ENCODE measurements around the gene S100A10.

S100A10 gene

GRCh38 chr1:151998611-151999362, 5.1 kb upstream of the S100A10 start:
- ATAC-seq, result no peak
- H3K36me3 Mint-ChIP-seq, result no peaks in the 10 kb centered on the region
- H3K27me3 Mint-ChIP-seq, result peaks cover 20% of the 10 kb centered on the region
- H3K4me3 Mint-ChIP-seq, result no peak overlapping the region
- peaks cover 12% of the 10 kb centered on the region for H3K4me1 Mint-ChIP-seq
- no peaks in the 10 kb centered on the region for H3K9me3 Mint-ChIP-seq
- H3K27ac Mint-ChIP-seq, result no peak overlapping the region

- ATAC-seq, result no peak
- Mint-ChIP-seq H3K27ac (no peak overlapping the region), H3K27me3 (peaks cover 9% of the 10 kb centered on the region), H3K4me1 (peaks cover 23% of the 10 kb centered on the region), H3K9me3 (no peaks in the 10 kb centered on the region), H3K4me3 (no peak overlapping the region), H3K36me3 (no peaks in the 10 kb centered on the region)
These were observed 3.6 kb upstream of the S100A10 start for GRCh38 chr1:151997284-151997570.

GRCh38 chr1:151995774-151996173, 2.1 kb upstream of the S100A10 start:
- no peaks in the 10 kb centered on the region for H3K36me3 Mint-ChIP-seq
- no peaks in the 10 kb centered on the region for H3K9me3 Mint-ChIP-seq
- H3K4me1 Mint-ChIP-seq, result peaks cover 27% of the 10 kb centered on the region
- ATAC-seq, result no peak
- peaks cover 5% of the 10 kb centered on the region for H3K27me3 Mint-ChIP-seq
- no peak overlapping the region for H3K27ac Mint-ChIP-seq
- H3K4me3 Mint-ChIP-seq, result no peak overlapping the region

- Mint-ChIP-seq H3K36me3 (no peaks in the 10 kb centered on the region), H3K27me3 (no peaks in the 10 kb centered on the region), H3K9me3 (no peaks in the 10 kb centered on the region), H3K4me1 (peaks cover 24% of the 10 kb centered on the region), H3K4me3 (peak overlapping the region; percentile 59), H3K27ac (peak overlapping the region; percentile 48)
- no peak for ATAC-seq
These were observed 1.3 kb upstream of the S100A10 start for GRCh38 chr1:151994956-151995355.

GRCh38 chr1:151993084-151993733, 450 bp downstream of the S100A10 start:
- Mint-ChIP-seq H3K4me1 (peaks cover 24% of the 10 kb centered on the region), H3K27ac (peak overlapping the region; percentile 91), H3K9me3 (no peaks in the 10 kb centered on the region), H3K36me3 (no peaks in the 10 kb centered on the region), H3K4me3 (peak overlapping the region; percentile 98), H3K27me3 (no peaks in the 10 kb centered on the region)
- peak; percentile 70 for ATAC-seq

GRCh38 chr1:151992303-151993083, 1.2 kb downstream of the S100A10 start:
- Mint-ChIP-seq H3K4me1 (peaks cover 24% of the 10 kb centered on the region), H3K27ac (peak overlapping the region; percentile 91), H3K27me3 (no peaks in the 10 kb centered on the region), H3K36me3 (no peaks in the 10 kb centered on the region), H3K4me3 (peak overlapping the region; percentile 98), H3K9me3 (no peaks in the 10 kb centered on the region)
- ATAC-seq, result no peak

- Mint-ChIP-seq H3K27ac (no peak overlapping the region), H3K27me3 (no peaks in the 10 kb centered on the region), H3K4me3 (no peak overlapping the region), H3K4me1 (peaks cover 24% of the 10 kb centered on the region), H3K9me3 (no peaks in the 10 kb centered on the region), H3K36me3 (no peaks in the 10 kb centered on the region)
- no peak for ATAC-seq
These were observed 1.9 kb downstream of the S100A10 start for GRCh38 chr1:151991663-151992302.

- H3K27me3 Mint-ChIP-seq, result no peaks in the 10 kb centered on the region
- H3K9me3 Mint-ChIP-seq, result no peaks in the 10 kb centered on the region
- no peak overlapping the region for H3K4me3 Mint-ChIP-seq
- no peak for ATAC-seq
- peaks cover 24% of the 10 kb centered on the region for H3K4me1 Mint-ChIP-seq
- H3K27ac Mint-ChIP-seq, result no peak overlapping the region
- no peaks in the 10 kb centered on the region for H3K36me3 Mint-ChIP-seq
These were observed 2.8 kb downstream of the S100A10 start for GRCh38 chr1:151990856-151991198.

GRCh38 chr1:151990058-151990855, 3.4 kb downstream of the S100A10 start:
- H3K4me3 Mint-ChIP-seq, result no peak overlapping the region
- peaks cover 22% of the 10 kb centered on the region for H3K4me1 Mint-ChIP-seq
- H3K9me3 Mint-ChIP-seq, result no peaks in the 10 kb centered on the region
- ATAC-seq, result no peak
- H3K36me3 Mint-ChIP-seq, result no peaks in the 10 kb centered on the region
- H3K27me3 Mint-ChIP-seq, result no peaks in the 10 kb centered on the region
- H3K27ac Mint-ChIP-seq, result no peak overlapping the region

- no peaks in the 10 kb centered on the region for H3K36me3 Mint-ChIP-seq
- H3K27ac Mint-ChIP-seq, result no peak overlapping the region
- peaks cover 23% of the 10 kb centered on the region for H3K4me1 Mint-ChIP-seq
- no peaks in the 10 kb centered on the region for H3K9me3 Mint-ChIP-seq
- no peak overlapping the region for H3K4me3 Mint-ChIP-seq
- ATAC-seq, result no peak
- no peaks in the 10 kb centered on the region for H3K27me3 Mint-ChIP-seq
These were observed 4.3 kb downstream of the S100A10 start for GRCh38 chr1:151989211-151989862.

GRCh38 chr1:151988405-151988923, 5.2 kb downstream of the S100A10 start:
- Mint-ChIP-seq H3K4me3 (no peak overlapping the region), H3K9me3 (no peaks in the 10 kb centered on the region), H3K4me1 (peaks cover 29% of the 10 kb centered on the region), H3K36me3 (peaks cover 8% of the 10 kb centered on the region), H3K27ac (no peak overlapping the region), H3K27me3 (no peaks in the 10 kb centered on the region)
- ATAC-seq, result no peak

- no peak overlapping the region for H3K4me3 Mint-ChIP-seq
- H3K27me3 Mint-ChIP-seq, result no peaks in the 10 kb centered on the region
- ATAC-seq, result no peak
- no peak overlapping the region for H3K27ac Mint-ChIP-seq
- peaks cover 13% of the 10 kb centered on the region for H3K4me1 Mint-ChIP-seq
- peaks cover 21% of the 10 kb centered on the region for H3K36me3 Mint-ChIP-seq
- H3K9me3 Mint-ChIP-seq, result no peaks in the 10 kb centered on the region
These were observed 7.0 kb downstream of the S100A10 start for GRCh38 chr1:151986501-151987190.

GRCh38 chr1:151985768-151986167, 7.9 kb downstream of the S100A10 start:
- Mint-ChIP-seq H3K9me3 (no peaks in the 10 kb centered on the region), H3K4me1 (peaks cover 10% of the 10 kb centered on the region), H3K27me3 (no peaks in the 10 kb centered on the region), H3K36me3 (peaks cover 30% of the 10 kb centered on the region), H3K27ac (no peak overlapping the region), H3K4me3 (no peak overlapping the region)
- ATAC-seq, result no peak

GRCh38 chr1:151985270-151985669, 8.4 kb downstream of the S100A10 start:
- Mint-ChIP-seq H3K4me3 (no peak overlapping the region), H3K9me3 (no peaks in the 10 kb centered on the region), H3K36me3 (peaks cover 31% of the 10 kb centered on the region), H3K4me1 (peaks cover 10% of the 10 kb centered on the region), H3K27me3 (no peaks in the 10 kb centered on the region), H3K27ac (no peak overlapping the region)
- no peak for ATAC-seq

All from stimulated activated memory B cell treated with anti-CD40 and anti-IgM and Interleukin-4, amounts not matched to agents 10 μg/mL and 1 μg/mL and 100 μg/mL, for 72 hours (primary cell).